ENCODE results near the gene SERTAD3. TPM values are rescaled to one million over a fixed set of nuclear protein-coding genes. Genes with fewer than 3 reads are reported as not detected.
A peak's percentile ranks its signal among the peaks of the same experiment; 100 is the strongest.

Gene SERTAD3
- total and polyA plus RNA-seq, 2 donors = 32.2 to 43.8 TPM

DNA sequence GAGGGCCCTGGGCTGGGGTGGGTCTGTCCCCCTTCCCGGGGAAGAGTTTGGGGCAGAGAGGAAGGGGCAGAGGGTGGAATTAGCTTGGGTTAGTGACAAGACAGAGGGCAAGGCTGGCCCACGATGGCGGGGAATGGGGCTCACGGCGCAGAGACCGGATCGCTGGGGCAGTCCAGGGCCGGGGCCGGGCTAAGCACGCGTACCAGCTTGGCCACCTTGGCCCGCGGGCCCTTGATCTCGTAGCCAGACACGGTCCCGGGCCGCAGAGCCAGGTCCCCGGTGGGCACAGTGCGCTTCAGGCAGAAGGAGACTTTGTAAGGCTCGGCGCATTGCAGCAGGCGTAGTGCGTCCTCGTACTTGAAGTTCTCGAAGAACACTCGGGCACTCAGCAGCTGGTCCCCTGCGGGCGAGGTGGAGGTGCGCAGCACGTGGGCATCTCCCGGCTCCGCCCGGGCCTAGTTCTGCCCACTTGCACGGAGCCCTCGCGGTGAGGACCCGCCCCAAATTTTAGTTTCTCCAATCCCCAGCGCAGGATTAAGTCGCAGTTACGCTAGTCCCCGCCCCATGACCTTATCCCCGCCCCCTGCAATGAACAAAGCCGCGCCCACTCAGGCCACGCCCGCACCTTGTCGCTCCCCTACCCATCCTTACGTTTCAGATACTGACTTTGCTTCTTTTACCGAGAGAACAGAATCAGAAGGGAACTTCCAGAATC lies 45.6 kb downstream of the SERTAD3 start:
- Histone ChIP-seq H3K4me3 (ENCODE audit: low read depth, low read length) (no peak overlapping the region), H3K27ac (ENCODE audit: low read depth) (no peak overlapping the region), H3K36me3 (ENCODE audit: insufficient read depth) (no peaks in the 10 kb centered on the region), H3K4me1 (ENCODE audit: insufficient read depth) (no peaks in the 10 kb centered on the region)
- 53% methylated on average over 49 of the region's 49 CpGs for WGBS
- no peak for DNase-seq (ENCODE audit: extremely low spot score)

DNA sequence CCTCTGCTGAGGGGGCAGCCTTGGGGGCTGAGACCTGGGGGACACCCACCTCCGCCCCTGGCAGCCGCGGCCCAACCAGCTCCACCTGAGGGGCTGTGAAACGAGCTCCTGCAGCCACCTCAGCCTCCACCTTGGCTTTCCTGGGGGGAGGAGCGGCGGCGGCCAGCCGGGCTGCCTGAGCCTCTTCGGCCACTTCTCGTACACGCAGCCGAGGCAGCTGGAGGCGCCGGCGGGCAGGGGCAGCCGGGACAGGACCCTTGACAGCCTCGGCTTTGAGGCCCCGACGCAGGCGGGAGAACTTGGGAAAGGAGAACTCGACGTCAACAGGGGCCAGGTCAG lies 46.6 kb downstream of the SERTAD3 start:
- 93% methylated on average over 22 of the region's 22 CpGs for WGBS
- H3K36me3 ChIP-seq (ENCODE audit: insufficient read depth) = no peaks in the 10 kb centered on the region
- H3K27ac ChIP-seq (ENCODE audit: low read depth) = no peak overlapping the region
- H3K4me1 ChIP-seq (ENCODE audit: insufficient read depth) = no peaks in the 10 kb centered on the region
- DNase-seq (ENCODE audit: extremely low spot score) = no peak
- H3K4me3 ChIP-seq (ENCODE audit: low read depth, low read length) = no peak overlapping the region

DNA sequence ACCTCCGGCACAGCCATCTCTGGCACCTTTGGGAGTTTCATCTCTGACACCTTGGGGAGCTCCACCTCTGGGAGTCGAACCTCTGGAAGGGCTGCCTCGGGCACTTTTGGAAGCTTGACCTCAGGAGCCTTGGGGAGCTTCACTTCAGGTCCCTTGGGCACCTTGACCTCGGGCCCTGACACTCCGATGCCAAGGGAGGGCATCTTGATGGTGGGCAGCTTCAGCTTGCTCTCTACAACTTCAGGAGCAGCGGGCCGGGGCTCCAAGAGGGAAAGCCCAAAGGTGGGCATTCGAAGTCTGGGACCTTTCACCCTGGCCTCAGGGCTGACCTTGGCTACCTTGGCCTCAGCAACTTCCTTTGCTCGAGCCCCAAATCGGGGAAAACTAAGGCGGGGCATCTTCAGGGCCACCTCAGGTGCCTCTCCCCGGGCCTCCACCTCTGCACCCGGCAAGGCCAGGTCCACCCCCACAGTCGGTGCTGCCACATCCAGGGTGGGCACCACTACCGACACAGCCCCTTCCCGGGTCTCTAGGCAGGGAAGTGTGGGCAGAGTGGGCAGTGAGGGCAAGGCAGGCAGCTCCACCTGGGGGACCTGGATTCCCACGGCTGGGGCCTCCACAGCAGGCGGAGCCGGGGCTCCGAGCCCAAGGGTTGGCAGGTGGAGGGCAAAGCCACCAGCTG lies 47.1 kb downstream of the SERTAD3 start:
- Histone ChIP-seq H3K4me3 (ENCODE audit: low read depth, low read length) (no peak overlapping the region), H3K36me3 (ENCODE audit: insufficient read depth) (no peaks in the 10 kb centered on the region), H3K27ac (ENCODE audit: low read depth) (no peak overlapping the region), H3K4me1 (ENCODE audit: insufficient read depth) (no peaks in the 10 kb centered on the region)
- DNase-seq (ENCODE audit: extremely low spot score) = no peak
- 89% methylated on average over 20 of the region's 20 CpGs for WGBS

DNA sequence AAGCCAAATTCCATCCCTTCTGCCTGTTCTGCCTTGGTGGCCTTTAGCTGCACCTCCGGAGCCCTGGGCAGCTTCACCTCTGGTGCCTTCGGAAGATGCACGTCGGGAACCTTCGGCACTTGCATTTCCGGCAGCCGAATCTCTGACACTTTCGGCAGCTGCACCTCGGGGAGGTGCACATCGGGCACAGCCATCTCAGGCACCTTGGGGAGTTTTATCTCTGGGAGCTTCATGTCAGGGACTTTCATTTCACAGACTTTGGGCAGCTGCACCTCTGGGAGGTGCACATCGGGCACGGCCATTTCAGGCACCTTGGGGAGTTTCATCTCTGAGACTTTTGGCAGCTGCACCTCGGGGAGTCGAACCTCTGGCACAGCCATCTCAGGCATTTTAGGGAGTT lies 48.2 kb downstream of the SERTAD3 start:
- H3K27ac ChIP-seq (ENCODE audit: low read depth) = no peak overlapping the region
- H3K4me3 ChIP-seq (ENCODE audit: low read depth, low read length) = no peak overlapping the region
- no peaks in the 10 kb centered on the region for H3K36me3 ChIP-seq (ENCODE audit: insufficient read depth)
- no peak for DNase-seq (ENCODE audit: extremely low spot score)
- 91% methylated on average over 14 of the region's 14 CpGs for WGBS
- no peaks in the 10 kb centered on the region for H3K4me1 ChIP-seq (ENCODE audit: insufficient read depth)

DNA sequence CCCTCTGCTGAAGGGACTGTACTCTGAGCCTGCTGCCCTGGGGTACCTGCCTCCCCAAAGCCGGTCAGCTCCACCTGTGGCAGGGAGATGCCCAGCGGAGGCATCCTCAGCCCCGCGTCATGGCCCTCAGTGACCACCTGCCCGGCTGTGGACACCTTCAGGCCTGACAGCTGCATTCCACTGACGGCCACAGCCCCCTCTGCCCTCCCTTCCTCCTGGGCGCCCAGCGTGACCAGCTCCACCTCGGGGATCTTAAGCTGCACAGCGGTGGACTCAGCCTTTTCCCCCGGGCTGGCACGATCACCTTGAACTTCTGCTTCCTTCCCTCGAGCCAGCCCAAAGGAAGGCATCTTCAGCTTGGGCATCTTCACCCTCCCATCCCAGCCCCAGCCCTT lies 49.3 kb downstream of the SERTAD3 start:
- WGBS = 76% methylated on average over 13 of the region's 13 CpGs
- Histone ChIP-seq H3K27ac (ENCODE audit: low read depth) (no peak overlapping the region), H3K4me3 (ENCODE audit: low read depth, low read length) (no peak overlapping the region), H3K4me1 (ENCODE audit: insufficient read depth) (no peaks in the 10 kb centered on the region), H3K36me3 (ENCODE audit: insufficient read depth) (no peaks in the 10 kb centered on the region)
- no peak for DNase-seq (ENCODE audit: extremely low spot score)

DNA sequence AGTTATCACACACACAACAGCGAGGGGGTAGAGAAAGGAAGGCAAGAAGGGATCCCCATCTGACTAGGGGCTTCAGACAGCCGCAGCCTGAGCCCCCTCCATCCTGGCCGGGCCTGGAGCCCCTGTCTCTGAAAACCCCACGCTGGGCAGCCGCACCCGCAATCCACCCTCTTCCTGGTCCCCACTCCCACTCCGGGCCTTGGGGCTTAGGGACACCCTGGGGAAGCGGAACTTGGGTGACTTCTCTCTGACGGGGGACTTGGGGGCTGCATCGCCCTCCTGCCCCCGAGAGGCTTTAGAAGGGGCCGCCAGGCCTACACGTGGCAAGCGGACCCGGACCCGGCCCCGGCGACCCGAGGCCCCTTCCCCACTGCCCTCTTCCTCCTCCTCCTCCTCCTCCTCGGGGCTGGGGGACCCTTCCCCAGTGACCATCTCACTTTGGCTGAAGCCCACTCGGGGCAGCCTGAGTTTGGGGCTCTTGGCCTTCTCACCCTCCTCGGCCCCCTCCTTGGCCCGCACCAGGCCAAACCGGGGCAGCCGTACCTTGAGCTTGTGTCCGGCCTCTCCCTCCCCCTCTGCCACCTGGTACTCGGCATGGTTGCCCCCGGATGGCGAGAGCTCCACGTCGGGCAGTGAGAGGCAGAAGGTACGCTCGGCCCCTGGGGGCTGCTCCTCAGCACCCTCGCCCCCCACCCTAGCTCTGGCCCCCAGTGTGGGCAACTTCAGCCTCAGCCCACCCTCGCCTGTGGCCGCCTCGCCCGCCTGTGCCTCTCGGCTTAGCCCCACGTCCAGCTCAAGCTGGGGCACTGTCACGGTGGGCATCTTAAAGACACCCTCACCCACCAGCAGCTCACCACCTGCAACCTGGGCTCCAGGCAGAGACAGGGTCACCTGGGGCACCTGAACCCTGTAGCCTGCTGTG lies 50.0 kb downstream of the SERTAD3 start:
- H3K4me3 ChIP-seq (ENCODE audit: low read depth, low read length) = no peak overlapping the region
- 89% methylated on average over 41 of the region's 41 CpGs for WGBS
- no peaks in the 10 kb centered on the region for H3K4me1 ChIP-seq (ENCODE audit: insufficient read depth)
- no peak for DNase-seq (ENCODE audit: extremely low spot score)
- no peaks in the 10 kb centered on the region for H3K36me3 ChIP-seq (ENCODE audit: insufficient read depth)
- H3K27ac ChIP-seq (ENCODE audit: low read depth) = no peak overlapping the region

DNA sequence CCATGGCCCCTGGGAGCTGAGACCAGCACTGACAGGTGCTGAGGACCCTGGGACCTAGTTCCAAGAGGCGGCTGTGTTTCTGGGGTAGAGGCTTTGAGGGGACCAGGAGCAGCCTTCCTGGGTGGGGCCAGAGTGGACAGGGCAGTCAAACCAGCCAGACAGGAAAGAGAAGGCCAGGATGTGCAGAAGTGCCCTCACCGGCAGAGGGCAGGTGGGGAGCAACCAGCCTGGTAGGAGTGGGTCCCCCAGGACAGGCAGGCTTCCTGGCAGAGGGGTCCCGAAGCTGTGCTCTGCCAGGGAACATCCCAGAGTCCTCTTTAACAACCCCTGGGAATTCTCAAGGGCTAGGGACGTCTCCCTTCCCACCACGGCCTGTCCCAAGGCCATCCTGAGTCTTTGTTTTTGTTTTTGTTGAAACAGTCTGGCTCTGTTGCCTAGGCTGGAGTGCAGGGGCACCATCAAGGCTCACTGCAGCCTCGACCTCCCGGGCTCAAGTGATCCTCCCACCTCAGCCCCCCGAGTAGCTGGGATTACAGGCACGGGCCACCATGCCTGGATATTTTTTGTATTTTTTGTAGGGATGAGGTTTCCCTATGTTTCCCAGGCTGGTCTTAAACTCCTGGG lies 51.1 kb downstream of the SERTAD3 start:
- Histone ChIP-seq H3K27ac (ENCODE audit: low read depth) (no peak overlapping the region), H3K36me3 (ENCODE audit: insufficient read depth) (no peaks in the 10 kb centered on the region), H3K4me3 (ENCODE audit: low read depth, low read length) (no peak overlapping the region), H3K4me1 (ENCODE audit: insufficient read depth) (no peaks in the 10 kb centered on the region)
- DNase-seq (ENCODE audit: extremely low spot score) = peak; percentile 56
- WGBS = 44% methylated on average over 9 of the region's 9 CpGs

DNA sequence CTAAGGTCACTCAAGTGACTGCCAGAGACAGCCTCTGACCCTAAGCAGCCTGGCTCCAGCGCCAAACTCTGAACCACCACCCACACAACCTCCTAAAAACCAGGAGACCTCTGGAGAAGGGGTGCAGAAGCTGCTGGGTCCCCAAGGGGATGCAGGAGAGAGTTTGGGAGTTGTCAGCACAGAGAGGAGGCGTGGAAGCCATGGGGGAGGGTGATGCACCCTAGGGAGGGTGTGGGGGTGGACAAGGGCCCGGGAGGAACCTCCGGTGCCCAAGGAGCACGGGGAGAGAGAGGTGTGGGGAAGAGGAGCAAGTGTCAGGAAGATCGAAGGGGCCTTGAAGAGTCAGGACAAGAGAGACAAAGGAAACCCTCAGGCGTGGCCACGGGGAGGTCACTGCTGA lies 52.0 kb downstream of the SERTAD3 start:
- DNase-seq (ENCODE audit: extremely low spot score) = no peak
- no peaks in the 10 kb centered on the region for H3K4me1 ChIP-seq (ENCODE audit: insufficient read depth)
- H3K36me3 ChIP-seq (ENCODE audit: insufficient read depth) = no peaks in the 10 kb centered on the region
- peak overlapping the region; percentile 48 for H3K27ac ChIP-seq (ENCODE audit: low read depth)
- WGBS = 74% methylated on average over 8 of the region's 8 CpGs
- no peak overlapping the region for H3K4me3 ChIP-seq (ENCODE audit: low read depth, low read length)

Small RNA genes lying within 50 kb of the gene (small RNA-seq; reads per million reads assigned to genes)
- not detected for gene RF00017

Other genes with a start within 250 kb of the SERTAD3 start
- gene TTC9B, start 226.0 kb downstream of the SERTAD3 start, total RNA-seq = 0.21 TPM
- gene TTC9B, start 226.0 kb downstream of the SERTAD3 start, polyA plus RNA-seq = 0.13 TPM
- gene CCNP, start 217.6 kb downstream of the SERTAD3 start, total RNA-seq = not detected
- 0.19 TPM for gene CCNP, start 217.6 kb downstream of the SERTAD3 start, polyA plus RNA-seq
- 98.9 TPM for gene AKT2, start 159.0 kb downstream of the SERTAD3 start, total RNA-seq
- gene AKT2, start 159.0 kb downstream of the SERTAD3 start, polyA plus RNA-seq = 90.1 TPM
- 4.9 TPM for gene C19orf47, start 95.9 kb downstream of the SERTAD3 start, total RNA-seq
- 16.3 TPM for gene C19orf47, start 95.9 kb downstream of the SERTAD3 start, polyA plus RNA-seq
- 133 TPM for gene PLD3, start 95.6 kb downstream of the SERTAD3 start, total RNA-seq
- 289 TPM for gene PLD3, start 95.6 kb downstream of the SERTAD3 start, polyA plus RNA-seq
- not detected for gene HIPK4, start 54.2 kb downstream of the SERTAD3 start, total RNA-seq
- gene HIPK4, start 54.2 kb downstream of the SERTAD3 start, polyA plus RNA-seq = 0.20 TPM
- 3.2 TPM for gene PRX, start 31.0 kb downstream of the SERTAD3 start, total RNA-seq
- gene PRX, start 31.0 kb downstream of the SERTAD3 start, polyA plus RNA-seq = 6.7 TPM
- 6.8 TPM for gene SERTAD1, start 18.3 kb downstream of the SERTAD3 start, total RNA-seq
- gene SERTAD1, start 18.3 kb downstream of the SERTAD3 start, polyA plus RNA-seq = 24.5 TPM
- 48.2 TPM for gene BLVRB, start 21.4 kb upstream of the SERTAD3 start, total RNA-seq
- 200 TPM for gene BLVRB, start 21.4 kb upstream of the SERTAD3 start, polyA plus RNA-seq
- gene SPTBN4, start 22.7 kb upstream of the SERTAD3 start, total RNA-seq = 1.7 TPM
- 3.8 TPM for gene SPTBN4, start 22.7 kb upstream of the SERTAD3 start, polyA plus RNA-seq
- gene SHKBP1, start 132.5 kb upstream of the SERTAD3 start, total RNA-seq = 10.2 TPM
- 77.9 TPM for gene SHKBP1, start 132.5 kb upstream of the SERTAD3 start, polyA plus RNA-seq
- gene LTBP4, start 157.0 kb upstream of the SERTAD3 start, total RNA-seq = 305 TPM
- 647 TPM for gene LTBP4, start 157.0 kb upstream of the SERTAD3 start, polyA plus RNA-seq
- gene NUMBL, start 246.3 kb upstream of the SERTAD3 start, total RNA-seq = 22.8 TPM
- 63.3 TPM for gene NUMBL, start 246.3 kb upstream of the SERTAD3 start, polyA plus RNA-seq

Measured in urinary bladder (tissue), 4 donors.